GM10266 (cell line): Measurements from ENCODE around the gene WDCP.
"Not testable (repeated sequence)": the region's sequence is repeated elsewhere in the genome, so short reads cannot be mapped to it uniquely, and the experiment has no call there.

Experiments used
- DNase-seq: peaks from one replicate; pipeline ENCODE4 v3.0.0; 2012; ENCODE audit errors: extremely low spot score
- TF ChIP-seq, protein P1 (sequence below): IDR thresholded peaks from 2 replicates; pipeline ENCODE4 v1.5.1; 2012; ENCODE audit warnings: mild to moderate bottlenecking, low read depth; ENCODE audit not compliant: control insufficient read depth, insufficient read depth; ENCODE audit errors: missing control alignments

Gene WDCP, protein sequence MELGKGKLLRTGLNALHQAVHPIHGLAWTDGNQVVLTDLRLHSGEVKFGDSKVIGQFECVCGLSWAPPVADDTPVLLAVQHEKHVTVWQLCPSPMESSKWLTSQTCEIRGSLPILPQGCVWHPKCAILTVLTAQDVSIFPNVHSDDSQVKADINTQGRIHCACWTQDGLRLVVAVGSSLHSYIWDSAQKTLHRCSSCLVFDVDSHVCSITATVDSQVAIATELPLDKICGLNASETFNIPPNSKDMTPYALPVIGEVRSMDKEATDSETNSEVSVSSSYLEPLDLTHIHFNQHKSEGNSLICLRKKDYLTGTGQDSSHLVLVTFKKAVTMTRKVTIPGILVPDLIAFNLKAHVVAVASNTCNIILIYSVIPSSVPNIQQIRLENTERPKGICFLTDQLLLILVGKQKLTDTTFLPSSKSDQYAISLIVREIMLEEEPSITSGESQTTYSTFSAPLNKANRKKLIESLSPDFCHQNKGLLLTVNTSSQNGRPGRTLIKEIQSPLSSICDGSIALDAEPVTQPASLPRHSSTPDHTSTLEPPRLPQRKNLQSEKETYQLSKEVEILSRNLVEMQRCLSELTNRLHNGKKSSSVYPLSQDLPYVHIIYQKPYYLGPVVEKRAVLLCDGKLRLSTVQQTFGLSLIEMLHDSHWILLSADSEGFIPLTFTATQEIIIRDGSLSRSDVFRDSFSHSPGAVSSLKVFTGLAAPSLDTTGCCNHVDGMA

DNA sequence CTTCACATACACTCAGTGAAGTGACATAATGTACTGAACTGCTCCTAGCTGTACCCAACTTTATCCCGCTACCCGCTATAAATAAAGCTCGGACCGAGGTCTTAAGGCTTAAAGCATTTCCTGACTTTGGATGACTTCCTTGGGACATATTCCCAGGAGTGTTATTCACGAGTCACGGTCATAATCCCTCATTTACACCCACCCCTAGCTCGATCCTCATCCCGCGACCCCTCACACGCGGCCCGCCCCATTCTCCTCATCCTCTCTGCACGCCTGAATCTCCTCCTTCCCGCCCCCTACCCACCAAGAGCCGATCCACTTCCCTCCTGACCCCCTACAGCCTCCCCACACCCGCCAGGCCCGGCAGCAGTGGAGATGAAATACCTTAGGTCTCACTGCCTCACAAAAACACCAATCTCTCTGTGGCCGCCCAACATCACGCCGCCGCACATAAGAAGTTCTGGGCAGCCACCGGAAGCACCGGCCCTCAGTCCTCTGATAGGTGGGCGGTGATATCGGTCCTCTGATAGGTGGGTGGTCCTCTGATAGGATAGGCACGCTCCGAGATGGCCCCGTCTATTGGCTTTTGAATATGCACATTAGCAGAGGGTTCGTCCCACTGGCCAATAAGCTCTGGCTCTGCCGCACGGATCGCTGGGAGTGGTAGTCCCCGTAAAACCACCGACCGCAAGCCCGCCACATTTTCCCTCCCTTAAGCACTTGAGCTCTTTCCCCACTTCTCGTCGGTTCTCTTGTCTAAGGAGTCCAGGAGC is at the start of gene WDCP:
WDCP (minus strand) TSS at position 462 of the 773 bp plus-strand sequence. CDS start 7,897 bp downstream, outside the sequence.
- TF ChIP-seq, protein P1, sequence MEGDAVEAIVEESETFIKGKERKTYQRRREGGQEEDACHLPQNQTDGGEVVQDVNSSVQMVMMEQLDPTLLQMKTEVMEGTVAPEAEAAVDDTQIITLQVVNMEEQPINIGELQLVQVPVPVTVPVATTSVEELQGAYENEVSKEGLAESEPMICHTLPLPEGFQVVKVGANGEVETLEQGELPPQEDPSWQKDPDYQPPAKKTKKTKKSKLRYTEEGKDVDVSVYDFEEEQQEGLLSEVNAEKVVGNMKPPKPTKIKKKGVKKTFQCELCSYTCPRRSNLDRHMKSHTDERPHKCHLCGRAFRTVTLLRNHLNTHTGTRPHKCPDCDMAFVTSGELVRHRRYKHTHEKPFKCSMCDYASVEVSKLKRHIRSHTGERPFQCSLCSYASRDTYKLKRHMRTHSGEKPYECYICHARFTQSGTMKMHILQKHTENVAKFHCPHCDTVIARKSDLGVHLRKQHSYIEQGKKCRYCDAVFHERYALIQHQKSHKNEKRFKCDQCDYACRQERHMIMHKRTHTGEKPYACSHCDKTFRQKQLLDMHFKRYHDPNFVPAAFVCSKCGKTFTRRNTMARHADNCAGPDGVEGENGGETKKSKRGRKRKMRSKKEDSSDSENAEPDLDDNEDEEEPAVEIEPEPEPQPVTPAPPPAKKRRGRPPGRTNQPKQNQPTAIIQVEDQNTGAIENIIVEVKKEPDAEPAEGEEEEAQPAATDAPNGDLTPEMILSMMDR, result no peak
- DNase-seq, result peak; percentile 94

DNA sequence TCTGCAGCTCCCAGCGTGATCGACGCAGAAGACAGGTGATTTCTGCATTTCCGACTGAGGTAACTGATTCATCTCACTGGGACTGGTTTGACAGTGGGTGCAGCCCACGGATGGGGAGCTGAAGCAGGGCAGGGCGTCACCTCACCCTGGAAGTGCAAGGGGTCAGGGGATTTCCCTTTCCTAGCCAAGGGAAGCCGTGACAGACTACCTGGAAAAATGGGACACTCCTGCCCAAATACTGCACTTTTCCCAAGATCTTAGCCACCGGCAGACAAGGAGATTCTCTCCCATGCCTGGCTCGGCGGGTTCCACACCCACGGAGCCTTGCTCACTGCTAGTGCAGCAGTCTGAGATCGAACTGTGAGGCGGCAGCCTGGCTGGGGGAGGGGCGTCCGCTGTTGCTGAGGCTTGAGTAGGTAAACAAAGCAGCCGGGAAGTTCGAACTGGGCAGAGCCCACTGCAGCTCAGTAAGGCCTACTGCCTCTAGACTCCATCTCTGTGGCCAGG is 48.0 kb upstream of the WDCP start:
- not testable (repeated sequence) for DNase-seq

DNA sequence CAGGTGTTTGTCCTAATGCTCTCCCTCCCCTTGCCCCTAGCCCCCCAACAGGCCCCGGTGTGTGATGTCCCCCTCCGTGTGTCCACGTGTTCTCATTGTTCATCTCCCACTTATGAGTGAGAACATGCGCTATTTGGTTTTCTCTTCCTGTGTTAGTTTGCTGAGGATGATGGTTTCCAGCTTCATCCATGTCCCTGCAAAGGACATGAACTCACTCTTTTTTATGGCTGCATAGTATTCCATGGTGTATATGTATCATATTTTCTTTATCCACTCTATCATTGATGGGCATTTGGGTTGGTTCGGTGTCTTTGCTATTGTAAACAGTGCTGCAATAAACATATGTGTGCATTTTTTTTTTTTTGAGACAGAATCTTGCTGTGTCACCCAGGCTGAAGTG is 46.1 kb upstream of the WDCP start:
- not testable (repeated sequence) for DNase-seq

DNA sequence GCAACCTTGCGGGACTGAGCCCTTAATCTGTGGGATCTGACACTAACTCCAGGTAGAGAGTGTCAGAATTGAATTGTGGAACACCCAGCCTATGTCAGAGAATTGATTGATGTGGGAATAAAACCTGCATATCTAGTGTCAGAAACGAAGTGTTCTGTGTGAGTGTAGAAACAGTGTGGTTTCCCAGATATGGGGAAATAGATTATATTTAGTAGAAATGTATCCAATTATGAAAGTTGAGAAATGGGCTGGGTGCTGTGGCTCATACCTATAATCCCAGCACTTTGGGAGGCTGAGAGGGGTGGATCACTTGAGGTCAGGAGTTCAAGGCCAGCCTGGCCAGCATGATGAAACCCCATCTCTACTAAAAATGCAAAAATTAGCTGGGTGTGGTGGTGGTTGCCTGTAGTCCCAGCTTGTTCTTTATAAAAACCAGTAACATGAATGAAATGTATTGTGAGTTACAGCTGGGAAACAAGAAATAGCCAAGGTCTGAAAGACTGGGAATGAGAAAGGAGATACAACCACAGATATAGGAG is 41.7 kb upstream of the WDCP start:
- DNase-seq, result no peak

DNA sequence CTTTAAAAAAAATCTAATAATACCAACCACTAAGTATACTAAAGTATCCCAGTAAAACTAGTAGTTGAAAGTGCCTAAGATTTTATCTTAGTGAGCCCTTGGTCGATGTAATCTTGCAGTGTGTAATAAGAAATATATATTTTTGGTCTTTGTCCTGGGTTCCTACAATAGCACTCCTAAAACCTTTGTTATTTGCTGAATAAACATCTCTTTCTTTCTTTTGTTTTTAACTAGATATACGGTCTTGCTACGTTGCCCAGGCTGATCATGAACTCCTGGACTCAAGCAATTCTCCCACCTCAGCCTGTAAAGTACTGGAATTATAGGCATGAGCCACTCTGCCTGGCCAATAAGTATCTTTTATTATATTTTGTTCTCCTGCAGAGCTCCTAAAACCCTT is 39.8 kb upstream of the WDCP start:
- no peak for DNase-seq
- TF ChIP-seq, protein P1, result no peak

More for the DNA sequence above, 41.7 kb upstream of the WDCP start:
- TF ChIP-seq, protein P1, result no peak

DNA sequence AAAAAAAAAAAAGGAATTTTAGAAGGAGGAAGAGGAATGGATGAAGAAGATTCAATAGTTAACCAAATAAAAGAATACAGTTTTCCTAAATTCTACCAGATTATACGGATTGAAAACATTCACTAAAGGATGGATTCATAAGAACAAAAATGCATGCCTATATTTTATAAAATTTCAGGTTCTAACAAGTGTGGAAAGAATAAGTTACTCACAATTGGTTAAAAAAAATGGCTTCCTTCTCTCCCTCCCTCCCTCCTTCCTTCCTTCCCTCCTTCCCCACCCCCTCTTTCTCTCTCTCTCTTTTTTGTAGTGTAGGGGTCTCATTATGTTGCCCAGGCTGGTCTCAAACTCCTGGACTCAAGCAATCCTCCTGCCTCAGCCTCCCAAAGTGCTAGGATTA is 39.0 kb upstream of the WDCP start:
- no peak for DNase-seq
- TF ChIP-seq, protein P1, result no peak

DNA sequence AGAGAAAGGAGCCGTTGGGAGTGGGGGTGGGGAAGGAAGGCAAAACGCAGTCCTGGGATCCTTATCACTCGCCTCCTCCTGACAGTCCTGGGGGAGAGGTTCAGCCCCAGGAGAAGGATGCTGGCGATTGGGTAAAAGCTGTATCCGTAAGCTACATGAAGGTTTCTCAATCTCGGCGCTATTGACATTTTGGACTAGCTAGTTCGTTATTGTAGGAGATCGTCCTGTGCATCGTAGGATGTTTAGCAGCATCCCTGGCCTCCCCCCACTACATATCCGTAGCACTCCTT is 38.0 kb upstream of the WDCP start:
- DNase-seq, result no peak
- TF ChIP-seq, protein P1, result no peak
